ENCODE measurements around the gene TM7SF2. TPM values are rescaled to one million over a fixed set of nuclear protein-coding genes. Genes with fewer than 3 reads are reported as not detected.

TM7SF2 gene
- total RNA-seq, 4 donors from 2014 or later, result 7.1 to 25.2 (median 18.3) TPM

DNA sequence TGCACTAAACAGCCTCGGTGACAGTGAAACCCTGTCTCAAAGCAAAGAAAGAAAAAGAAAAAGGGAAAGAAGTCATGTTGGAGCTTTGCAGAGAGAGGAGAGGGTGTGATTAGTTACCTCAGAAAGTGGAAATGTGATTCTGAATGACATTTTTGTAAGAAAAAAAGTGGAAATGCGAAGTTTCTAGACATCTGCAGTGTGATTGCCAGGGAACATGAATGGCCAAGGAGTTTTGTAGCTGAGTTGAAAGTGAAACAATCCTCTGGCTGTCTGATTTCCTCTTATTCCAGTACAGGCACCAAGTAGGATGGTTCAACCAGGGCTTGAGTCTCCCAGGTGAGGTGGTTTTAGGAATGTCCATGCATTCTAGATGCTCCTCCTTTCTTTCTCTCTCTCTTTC, 40.5 kb downstream of the TM7SF2 start:
- WGBS, 2 donors (ENCODE audit: low coverage in 1 of 2), result 50 to 60% methylated on average over 2 of the region's 2 CpGs

DNA sequence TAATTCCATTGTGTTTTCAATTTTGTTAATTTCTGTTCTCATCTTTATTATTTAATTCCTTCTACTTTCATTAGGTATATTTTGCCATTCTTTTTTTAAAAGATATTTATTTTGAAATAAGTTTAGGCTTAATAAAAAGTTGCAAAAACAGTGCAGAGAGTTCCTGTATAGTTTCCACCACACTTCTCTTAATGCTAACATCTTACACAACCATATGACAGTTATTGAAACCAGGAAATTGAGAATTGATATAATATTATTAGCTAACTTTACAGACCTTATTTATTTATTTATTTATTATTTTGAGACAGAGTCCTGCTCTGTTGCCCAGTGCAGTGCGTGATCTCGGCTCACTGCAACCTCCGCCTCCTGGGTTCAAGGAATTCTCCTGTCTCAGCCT, 44.6 kb downstream of the TM7SF2 start:
- H3K27ac ChIP-seq, result no peak overlapping the region
- no peaks in the 10 kb centered on the region for H3K9me3 ChIP-seq
- TF ChIP-seq POLR2AphosphoS5 (IDR thresholded peaks at IDR 0.05) (no peak), EP300 (IDR thresholded peaks at IDR 0.05) (no peak), POLR2A (IDR thresholded peaks at IDR 0.05) (no peak)
- TF ChIP-seq, protein P1, sequence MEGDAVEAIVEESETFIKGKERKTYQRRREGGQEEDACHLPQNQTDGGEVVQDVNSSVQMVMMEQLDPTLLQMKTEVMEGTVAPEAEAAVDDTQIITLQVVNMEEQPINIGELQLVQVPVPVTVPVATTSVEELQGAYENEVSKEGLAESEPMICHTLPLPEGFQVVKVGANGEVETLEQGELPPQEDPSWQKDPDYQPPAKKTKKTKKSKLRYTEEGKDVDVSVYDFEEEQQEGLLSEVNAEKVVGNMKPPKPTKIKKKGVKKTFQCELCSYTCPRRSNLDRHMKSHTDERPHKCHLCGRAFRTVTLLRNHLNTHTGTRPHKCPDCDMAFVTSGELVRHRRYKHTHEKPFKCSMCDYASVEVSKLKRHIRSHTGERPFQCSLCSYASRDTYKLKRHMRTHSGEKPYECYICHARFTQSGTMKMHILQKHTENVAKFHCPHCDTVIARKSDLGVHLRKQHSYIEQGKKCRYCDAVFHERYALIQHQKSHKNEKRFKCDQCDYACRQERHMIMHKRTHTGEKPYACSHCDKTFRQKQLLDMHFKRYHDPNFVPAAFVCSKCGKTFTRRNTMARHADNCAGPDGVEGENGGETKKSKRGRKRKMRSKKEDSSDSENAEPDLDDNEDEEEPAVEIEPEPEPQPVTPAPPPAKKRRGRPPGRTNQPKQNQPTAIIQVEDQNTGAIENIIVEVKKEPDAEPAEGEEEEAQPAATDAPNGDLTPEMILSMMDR (IDR thresholded peaks at IDR 0.05), result no peak
- no peaks in the 10 kb centered on the region for H3K36me3 ChIP-seq
- ATAC-seq, result no peak
- H3K4me3 ChIP-seq, result no peak overlapping the region
- H3K4me1 ChIP-seq, result no peaks in the 10 kb centered on the region
- H3K27me3 ChIP-seq, result no peaks in the 10 kb centered on the region
- WGBS, 2 donors (ENCODE audit: low coverage in 1 of 2), result 90 to 100% methylated on average over 1 to 3 of the region's 3 CpGs

More for the DNA sequence above, 40.5 kb downstream of the TM7SF2 start:
- ATAC-seq, result no peak
- H3K27me3 ChIP-seq, result peaks cover under 1% of the 10 kb centered on the region
- H3K36me3 ChIP-seq, result no peaks in the 10 kb centered on the region
- peaks cover 0 to 7% (median 0%) of the 10 kb centered on the region in 3 donors for H3K4me1 ChIP-seq
- no peaks in the 10 kb centered on the region for H3K9me3 ChIP-seq
- no peak overlapping the region for H3K4me3 ChIP-seq
- TF ChIP-seq EP300 (IDR thresholded peaks at IDR 0.05) (no peak), POLR2AphosphoS5 (IDR thresholded peaks at IDR 0.05) (no peak), POLR2A (IDR thresholded peaks at IDR 0.05) (no peak)
- TF ChIP-seq, protein P1 (IDR thresholded peaks at IDR 0.05), result no peak
- H3K27ac ChIP-seq, result no peak overlapping the region

DNA sequence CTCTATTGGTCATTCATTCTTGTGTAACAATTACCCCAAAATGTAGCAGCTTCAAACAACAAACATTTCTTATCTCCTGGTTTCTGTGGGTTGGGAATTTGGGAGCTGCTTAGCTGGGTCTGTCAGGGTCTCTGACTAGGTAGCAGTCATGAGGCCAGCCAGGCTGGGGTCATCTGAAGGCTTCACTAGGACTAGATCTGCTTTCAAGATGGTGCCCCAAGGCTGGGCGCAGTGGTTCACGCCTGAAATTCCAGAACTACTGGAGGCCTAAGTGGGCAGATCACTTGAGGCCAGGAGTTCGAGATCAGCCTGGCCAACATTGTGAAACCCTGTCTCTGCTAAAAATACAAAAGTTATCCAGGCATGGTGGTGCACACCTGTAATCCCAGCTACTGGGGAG, 45.3 kb downstream of the TM7SF2 start:
- 100% methylated on average over 2 of the region's 3 CpGs; no CpG with 5 or more reads in 1 of the 2 donors for WGBS, 2 donors (ENCODE audit: low coverage in 1 of 2)
- no peaks in the 10 kb centered on the region for H3K9me3 ChIP-seq
- ATAC-seq, result no peak
- TF ChIP-seq, protein P1 (IDR thresholded peaks at IDR 0.05), result no peak
- no peak for TF ChIP-seq POLR2AphosphoS5 (IDR thresholded peaks at IDR 0.05)
- no peak for TF ChIP-seq EP300 (IDR thresholded peaks at IDR 0.05)
- no peak for TF ChIP-seq POLR2A (IDR thresholded peaks at IDR 0.05)
- no peaks in the 10 kb centered on the region for H3K27me3 ChIP-seq
- no peak overlapping the region for H3K4me3 ChIP-seq
- H3K36me3 ChIP-seq, result no peaks in the 10 kb centered on the region
- no peak overlapping the region for H3K27ac ChIP-seq
- no peaks in the 10 kb centered on the region for H3K4me1 ChIP-seq

DNA sequence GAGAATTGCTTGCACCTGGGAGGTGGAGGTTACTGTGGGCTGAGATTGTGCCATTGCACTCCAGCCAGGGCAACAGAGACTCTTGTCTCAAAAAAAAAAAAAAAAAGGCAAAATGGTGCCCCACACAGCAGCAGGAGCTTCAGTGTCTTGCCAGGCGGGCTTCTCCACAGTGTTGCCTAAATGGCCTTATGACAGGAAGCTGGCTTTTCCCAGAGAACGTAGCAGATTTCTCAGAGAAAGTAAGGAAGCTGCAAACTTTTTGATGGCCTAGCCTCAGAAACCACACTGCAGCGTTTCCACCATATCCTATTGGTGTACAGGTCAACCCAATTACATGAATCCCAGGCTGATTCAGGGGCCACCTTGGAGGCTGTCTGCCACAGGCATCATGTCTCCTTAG, 45.7 kb downstream of the TM7SF2 start:
- H3K9me3 ChIP-seq, result no peaks in the 10 kb centered on the region
- H3K4me3 ChIP-seq, result no peak overlapping the region
- TF ChIP-seq, protein P1 (IDR thresholded peaks at IDR 0.05), result no peak
- TF ChIP-seq EP300 (IDR thresholded peaks at IDR 0.05) (no peak), POLR2AphosphoS5 (IDR thresholded peaks at IDR 0.05) (no peak), POLR2A (IDR thresholded peaks at IDR 0.05) (no peak)
- ATAC-seq, result no peak
- H3K36me3 ChIP-seq, result no peaks in the 10 kb centered on the region
- WGBS, 2 donors (ENCODE audit: low coverage in 1 of 2), result 49 to 60% methylated on average over 2 to 3 of the region's 3 CpGs
- H3K4me1 ChIP-seq, result no peaks in the 10 kb centered on the region
- no peak overlapping the region for H3K27ac ChIP-seq
- H3K27me3 ChIP-seq, result no peaks in the 10 kb centered on the region

DNA sequence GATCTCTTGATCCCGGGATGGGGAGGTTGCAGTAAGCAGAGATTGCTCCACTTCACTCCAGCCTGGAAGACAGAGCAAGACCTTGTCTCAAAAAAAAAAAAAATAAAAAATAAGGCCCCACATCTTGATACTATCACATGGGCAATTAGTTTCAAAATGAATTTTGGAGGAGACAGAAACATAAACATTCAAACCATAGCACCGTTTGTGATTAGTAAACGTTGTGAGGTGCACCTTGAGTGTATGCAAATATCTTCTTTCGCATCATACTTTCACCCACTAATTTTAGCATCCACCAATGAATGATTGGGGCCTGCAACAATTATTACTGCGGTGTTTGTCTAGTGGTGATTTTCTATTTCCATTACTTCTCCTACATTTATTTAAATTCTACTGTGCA, 47.3 kb downstream of the TM7SF2 start:
- Histone ChIP-seq H3K4me1 (no peaks in the 10 kb centered on the region), H3K36me3 (no peaks in the 10 kb centered on the region), H3K27me3 (no peaks in the 10 kb centered on the region), H3K4me3 (no peak overlapping the region), H3K9me3 (no peaks in the 10 kb centered on the region), H3K27ac (no peak overlapping the region)
- WGBS, 2 donors (ENCODE audit: low coverage in 1 of 2), result 61 to 65% methylated on average over 4 to 5 of the region's 5 CpGs
- TF ChIP-seq EP300 (IDR thresholded peaks at IDR 0.05), result no peak
- TF ChIP-seq POLR2A (IDR thresholded peaks at IDR 0.05), result no peak
- TF ChIP-seq, protein P1 (IDR thresholded peaks at IDR 0.05), result no peak
- TF ChIP-seq POLR2AphosphoS5 (IDR thresholded peaks at IDR 0.05), result no peak
- ATAC-seq, result no peak

Measured in gastroesophageal sphincter (tissue), 4 donors.